Kidney (tissue), 14 donors: ENCODE data around the gene CALY. TPM values are rescaled to one million over a fixed set of nuclear protein-coding genes. Genes with fewer than 3 reads are reported as not detected.
A peak's percentile ranks its signal among the peaks of the same experiment; 100 is the strongest.

Experiments
- DNase-seq, 5 donors: peaks; one replicate each; pipeline ENCODE4 v3.0.0-alpha.2; 2013 to 2020
- FAIRE-seq: peaks from 2 replicates; lab custom pipeline; 2012; peaks lifted over from hg19 to GRCh38; lab: Jason Lieb, UNC
- H3K27ac ChIP-seq, 2 donors: one replicate each; pipeline ENCODE4 v1.7.0; 2013; ENCODE audit warnings: low read depth in 2 of 2, low read length in 2 of 2, inconsistent platforms in 1 of 2
- H3K27me3 ChIP-seq: one replicate; pipeline ENCODE4 v1.7.1; 2013; ENCODE audit warnings: low read length, inconsistent platforms; ENCODE audit not compliant: control insufficient read depth, insufficient read depth
- H3K36me3 ChIP-seq, 3 donors: one replicate each; pipeline versions ENCODE4 v1.7.0 to v1.7.1; 2013; ENCODE audit warnings: low read length in 3 of 3, control low read depth in 1 of 3, inconsistent platforms in 1 of 3; ENCODE audit not compliant: insufficient read depth in 3 of 3, control insufficient read depth in 2 of 3
- H3K4me1 ChIP-seq, 3 donors: one replicate each; pipeline versions ENCODE4 v1.7.0 to v1.7.1; 2013; ENCODE audit warnings: low read length in 3 of 3, inconsistent platforms in 1 of 3, low read depth in 1 of 3; ENCODE audit not compliant: control insufficient read depth in 2 of 3, insufficient read depth in 2 of 3
- H3K4me3 ChIP-seq, 3 donors: one replicate each; pipeline versions ENCODE4 v1.7.0 to v1.8.1; 2013; ENCODE audit warnings: low read length in 3 of 3, control low read depth in 1 of 3, inconsistent platforms in 1 of 3
- H3K9ac ChIP-seq, 3 donors: one replicate each; pipeline versions ENCODE4 v1.7.0 to v1.7.1; 2013; ENCODE audit warnings: low read length in 3 of 3, control low read depth in 1 of 3, inconsistent platforms in 1 of 3
- H3K9me3 ChIP-seq, 3 donors: one replicate each; pipeline versions ENCODE4 v1.7.0 to v1.7.1; 2013; ENCODE audit warnings: low read length in 3 of 3, control low read depth in 1 of 3, inconsistent platforms in 1 of 3; ENCODE audit not compliant: control insufficient read depth in 2 of 3, insufficient read depth in 1 of 3
- CTCF ChIP-seq: IDR thresholded peaks from 3 replicates; pipeline ENCODE4 v1.5.1; 2012; ENCODE audit warnings: mild to moderate bottlenecking, moderate library complexity, borderline replicate concordance; ENCODE audit not compliant: insufficient read depth; ENCODE audit errors: extremely low read depth
- intact Hi-C: fragments of 100-400 bp; cut with DNase I; formaldehyde crosslinking; loops from one replicate; pipeline ENCODE4 v1.11.1; 2022
- polyA plus RNA-seq: library from polyadenylated mRNA; stranded (reverse); fragments of 350-450 nt; fragmentation: Illumina TruSeq; extraction: RNeasy Lipid Tissue Mini Kit (QIAGEN cat#74804); gene quantifications from one replicate; pipeline ENCODE4 v1.2.3, GENCODE V29; 2014; ENCODE audit warnings: low read depth, low replicate concordance; ENCODE audit not compliant: insufficient read depth
- total RNA-seq: library from RNA; stranded (reverse); fragmentation: NEBNext Ultra II Directional; extraction: Animal tissue kit (Norgen Biotek cat#: 25700); gene quantifications from one replicate; pipeline ENCODE4 v1.2.1, GENCODE V29; 2021
- donor health status: control.
- donor health status: control.
- donor health status: control.
- donor health status: control.
- donor health status: control.
- donor health status: DM: yes; HTN: yes; CAD: no.
- donor health status: Normal renal cell carcinoma (clear cell type).

Gene CALY
- total and polyA plus RNA-seq, 2 donors from 2014 or later = 0.41 to 0.54 TPM

GRCh38 chr10:133383551-133383950 lies 46.9 kb upstream of the CALY start:
- TF ChIP-seq CTCF = no peak
- Histone ChIP-seq H3K9ac (no peak overlapping the region), H3K4me1 (peaks cover 0 to 3% (median 0%) of the 10 kb centered on the region in 3 donors), H3K4me3 (no peak overlapping the region), H3K27me3 (no peaks in the 10 kb centered on the region), H3K27ac (no peak overlapping the region), H3K9me3 (no peaks in the 10 kb centered on the region), H3K36me3 (peaks cover 0 to 5% (median 0%) of the 10 kb centered on the region in 3 donors)
- intact Hi-C loops = no loop called here
- peak in 1 of 5 donors; percentile 4 for DNase-seq
- no peak for FAIRE-seq

- H3K27ac ChIP-seq = no peak overlapping the region
- DNase-seq (no peak), FAIRE-seq (no peak)
- H3K9me3 ChIP-seq = no peaks in the 10 kb centered on the region
- no peaks in the 10 kb centered on the region for H3K27me3 ChIP-seq
- peaks cover 0 to 10% (median 0%) of the 10 kb centered on the region in 3 donors for H3K4me1 ChIP-seq
- H3K36me3 ChIP-seq = peaks cover 0 to 5% (median 0%) of the 10 kb centered on the region in 3 donors
- intact Hi-C loops = no loop called here
- no peak overlapping the region for H3K9ac ChIP-seq
- no peak for TF ChIP-seq CTCF
- H3K4me3 ChIP-seq = no peak overlapping the region
These were observed 44.3 kb upstream of the CALY start for GRCh38 chr10:133381036-133381435.

- no peaks in the 10 kb centered on the region for H3K27me3 ChIP-seq
- peaks cover 0 to 5% (median 0%) of the 10 kb centered on the region in 3 donors for H3K36me3 ChIP-seq
- H3K9me3 ChIP-seq = no peaks in the 10 kb centered on the region
- DNase-seq = peak in 2 of 5 donors; percentile 84 to 86
- no peak for TF ChIP-seq CTCF
- intact Hi-C loops = no loop called here
- FAIRE-seq = no peak
- peaks cover 0 to 10% (median 0%) of the 10 kb centered on the region in 3 donors for H3K4me1 ChIP-seq
- H3K27ac ChIP-seq = no peak overlapping the region
- peak overlapping the region in 2 of 3 donors; percentile 32 to 57 for H3K4me3 ChIP-seq
- H3K9ac ChIP-seq = no peak overlapping the region
These were observed 43.3 kb upstream of the CALY start for GRCh38 chr10:133379801-133380666.
